D341Med (cell line): ENCODE data around the gene NRARP.

Experiments used
- DNase-seq: peaks from one replicate; pipeline ENCODE4 v3.0.0; 2012; ENCODE audit warnings: low spot score

The NRARP gene

DNA sequence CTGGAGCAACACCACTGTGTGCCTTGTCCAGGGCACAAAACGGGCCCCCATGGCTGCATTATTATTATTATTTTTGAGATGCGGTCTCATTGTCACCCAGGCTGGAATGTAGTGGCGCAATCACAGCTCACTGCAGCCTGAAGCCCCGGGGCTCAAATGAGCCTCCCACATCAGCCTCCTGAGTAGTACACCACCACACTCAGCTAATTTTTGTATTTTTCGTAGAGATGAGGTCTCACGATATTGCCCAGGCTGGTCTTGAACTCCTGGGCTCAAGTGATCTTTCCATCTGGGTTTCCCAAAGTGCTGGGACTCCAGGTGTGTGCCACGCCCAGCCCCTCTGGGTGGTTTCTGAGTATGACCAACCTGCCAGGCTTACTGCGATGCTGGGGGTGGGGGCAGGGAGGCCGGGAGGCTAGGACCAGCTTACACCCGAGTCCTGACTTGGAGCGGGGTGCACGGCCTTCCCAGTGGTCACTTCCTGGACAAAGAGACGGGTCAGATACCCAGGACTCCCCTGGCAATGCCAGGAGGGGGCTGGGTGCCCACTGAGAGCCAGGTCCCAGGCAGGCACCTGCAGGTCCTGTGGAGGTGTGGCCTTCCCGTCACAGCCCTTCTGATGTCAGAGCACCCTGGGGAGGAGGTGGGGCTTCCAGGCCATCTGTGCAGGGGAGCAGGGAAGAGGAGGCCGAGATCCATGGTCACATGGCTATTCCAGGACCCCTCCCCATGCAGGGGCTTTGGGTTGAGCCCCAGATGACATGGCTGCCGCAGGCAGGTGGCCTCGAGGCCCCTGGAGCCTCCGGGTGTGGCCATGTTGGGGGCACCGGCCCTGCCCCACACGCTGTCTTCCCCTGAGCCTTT, 8.3 kb upstream of the NRARP start:
- DNase-seq, result peak; percentile 58

DNA sequence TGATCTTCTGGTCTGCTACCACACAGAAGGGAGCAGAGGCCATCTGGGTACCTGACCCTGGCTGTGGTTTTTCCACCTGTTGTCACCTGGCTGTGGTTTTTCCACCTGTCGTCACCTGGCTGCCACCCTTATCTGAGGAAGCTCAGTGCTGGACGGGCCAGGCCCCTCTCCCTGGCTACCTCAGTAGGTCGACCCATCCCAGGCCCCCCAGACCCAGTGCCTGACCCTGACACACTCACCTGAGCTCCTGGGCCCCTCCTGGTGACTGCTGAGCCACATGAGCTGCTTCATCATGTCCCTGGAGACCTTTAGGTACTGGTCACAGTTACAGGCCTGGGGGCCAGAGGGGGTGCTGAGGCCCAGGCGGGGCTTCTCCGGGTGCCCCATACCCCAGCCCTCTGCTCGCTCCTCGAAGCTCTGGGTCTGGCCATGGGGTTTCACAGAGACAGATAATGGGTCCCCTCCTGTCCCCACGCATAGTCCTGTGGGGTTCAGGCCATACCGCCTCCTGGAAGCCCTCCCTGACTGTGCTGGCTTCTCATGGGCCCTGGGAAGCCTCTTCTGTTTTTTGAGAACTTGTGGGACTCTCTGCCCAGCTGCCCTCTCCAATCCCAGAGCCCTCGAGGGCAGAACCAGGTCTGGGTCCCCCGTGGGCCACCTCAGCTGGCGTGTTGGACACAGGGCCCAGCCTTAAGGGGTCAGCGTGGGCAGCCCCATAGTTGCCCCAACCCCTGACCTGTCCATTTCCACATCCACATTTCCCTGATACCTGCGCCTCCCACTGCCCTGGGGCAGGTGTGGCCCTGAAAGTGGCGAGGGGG, 7.5 kb upstream of the NRARP start:
- DNase-seq, result no peak

DNA sequence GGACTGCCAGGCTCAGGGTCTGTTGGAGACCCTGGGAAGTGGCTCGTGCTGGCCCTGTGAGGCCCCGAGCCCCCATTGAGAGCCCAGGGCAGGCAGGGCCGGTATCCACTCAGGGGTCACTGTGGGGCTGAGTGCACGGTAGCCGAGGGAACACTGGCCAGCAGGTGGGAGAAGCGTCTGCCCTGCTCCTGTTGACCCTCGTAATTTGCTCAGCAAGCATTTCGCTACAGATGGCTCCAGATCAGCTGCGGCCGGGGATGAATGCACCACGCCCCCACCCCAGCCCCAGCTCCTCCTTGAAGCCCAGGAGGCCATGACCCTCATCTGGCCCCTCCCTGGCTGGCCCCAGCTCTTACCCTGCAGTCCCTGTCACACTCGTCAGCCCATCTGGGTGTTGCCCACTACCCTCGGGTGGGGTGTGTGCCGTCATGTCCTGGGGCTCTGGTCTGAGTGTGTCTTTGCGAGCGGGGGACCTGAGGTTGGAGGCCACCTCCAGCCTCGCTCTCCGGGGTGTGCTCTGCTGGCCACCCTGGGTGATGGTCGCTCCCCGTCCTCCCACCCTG, 6.1 kb upstream of the NRARP start:
- DNase-seq, result peak; percentile 31

DNA sequence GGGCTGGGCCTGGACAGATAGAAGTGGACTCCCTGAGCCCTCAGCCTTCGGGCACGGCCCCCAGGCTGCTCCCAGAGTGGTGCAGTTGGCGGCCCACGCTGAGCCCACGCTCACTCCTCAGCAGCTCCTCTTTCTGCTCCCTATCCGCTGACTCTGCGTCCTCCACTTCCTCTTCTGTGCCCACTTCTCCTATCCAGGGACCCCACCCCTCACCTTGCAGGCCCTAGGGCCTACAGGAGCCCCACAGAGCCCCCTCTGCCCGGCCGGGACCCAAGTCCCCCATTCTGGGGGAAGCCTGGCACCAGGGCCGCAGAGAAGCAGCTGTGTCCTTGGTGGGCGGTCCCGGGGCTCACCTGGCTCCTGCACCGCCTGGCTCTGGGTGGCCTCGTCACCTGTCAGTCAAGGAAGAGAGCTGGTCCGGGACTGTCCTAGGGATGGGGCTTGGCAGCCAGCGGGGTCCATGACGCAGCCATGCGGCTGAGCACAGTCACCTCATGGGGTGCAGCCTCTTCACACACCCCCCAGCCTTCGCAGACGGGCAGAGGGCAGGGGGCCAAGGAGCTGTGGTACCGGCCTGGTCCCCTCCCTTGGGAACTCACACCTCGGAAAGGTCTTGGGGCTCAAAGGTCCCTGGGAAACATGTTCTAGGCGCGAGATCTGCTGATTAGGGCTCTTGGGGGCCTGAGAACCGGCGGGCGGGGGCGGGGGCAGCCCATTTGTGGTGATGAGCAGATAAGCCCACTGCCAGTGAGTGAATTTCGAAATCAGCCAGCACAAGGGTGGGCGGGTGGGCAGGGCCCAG, 5.4 kb upstream of the NRARP start:
- DNase-seq, result peak; percentile 30

DNA sequence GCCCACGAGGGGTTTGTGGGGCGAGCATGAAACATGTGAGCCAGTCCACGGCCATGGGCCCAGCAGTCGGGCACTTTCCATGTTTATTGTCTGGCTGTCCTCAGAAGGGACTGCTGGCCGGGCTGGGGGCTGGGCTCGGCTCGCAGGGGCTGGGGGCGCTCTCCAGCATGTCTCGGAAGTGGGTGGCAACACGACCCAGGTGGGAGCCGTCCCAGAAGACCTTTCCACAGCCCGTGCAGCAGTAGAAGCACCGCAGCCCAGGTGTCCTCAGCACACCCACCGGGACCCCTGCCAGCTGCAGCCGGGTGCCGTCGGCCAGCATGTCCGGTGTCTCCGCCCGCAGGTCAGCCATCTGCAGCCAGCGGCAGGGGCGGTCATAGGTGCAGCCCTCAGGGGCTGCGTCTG, 4.8 kb upstream of the NRARP start:
- DNase-seq, result no peak

DNA sequence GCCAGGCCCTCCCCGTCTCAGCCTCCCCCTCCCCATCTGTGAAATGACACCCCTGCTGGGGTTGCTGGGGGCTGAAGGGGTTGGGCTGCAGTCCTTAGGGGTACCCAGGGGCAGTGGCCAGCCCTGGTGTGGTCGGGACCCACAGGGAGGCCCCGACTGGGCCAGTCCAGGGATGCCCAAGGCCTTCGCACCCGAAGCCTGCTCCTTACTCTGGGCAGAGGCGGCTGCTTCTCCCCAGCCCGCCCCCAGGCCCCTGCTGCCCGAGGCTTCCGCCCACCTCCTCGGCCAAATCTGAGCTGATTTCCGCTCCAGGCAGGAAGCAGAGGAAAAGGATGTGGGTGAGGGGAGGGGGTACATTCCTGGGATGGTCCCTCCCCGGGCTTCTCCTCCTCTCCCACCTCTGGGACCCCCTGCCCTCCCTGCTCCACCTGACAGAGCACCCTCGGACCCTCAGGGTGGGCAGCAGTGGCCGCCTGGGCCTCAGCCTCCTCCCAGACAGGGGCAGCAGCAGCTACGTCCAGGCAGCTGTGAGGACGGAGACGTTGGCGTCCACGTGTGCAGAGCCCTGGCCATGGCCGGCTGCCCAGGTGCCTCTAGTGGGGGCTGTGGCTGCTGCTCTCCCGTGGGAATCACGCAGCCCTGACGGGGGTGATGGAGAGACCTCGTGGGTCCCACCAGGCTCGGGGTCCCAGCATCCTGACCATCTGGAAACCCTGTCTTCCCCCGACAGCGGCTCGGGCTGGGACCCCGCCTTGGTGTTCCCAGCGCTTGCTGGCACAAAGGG, 4.2 kb upstream of the NRARP start:
- DNase-seq, result peak; percentile 19

DNA sequence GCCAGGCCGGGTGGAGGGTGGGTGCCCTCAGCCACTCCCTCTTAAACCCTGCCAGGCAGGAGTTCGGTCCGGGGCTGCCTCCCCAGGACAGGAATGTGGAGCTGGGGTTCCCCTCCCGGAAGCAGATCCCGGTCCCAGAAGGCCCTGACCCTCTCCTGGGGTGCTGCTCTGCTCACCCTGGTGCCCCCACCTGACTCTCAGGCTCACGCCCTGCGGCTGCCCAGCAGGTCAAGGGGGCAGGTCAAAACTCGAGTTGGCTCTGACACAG, 3.7 kb upstream of the NRARP start:
- no peak for DNase-seq

DNA sequence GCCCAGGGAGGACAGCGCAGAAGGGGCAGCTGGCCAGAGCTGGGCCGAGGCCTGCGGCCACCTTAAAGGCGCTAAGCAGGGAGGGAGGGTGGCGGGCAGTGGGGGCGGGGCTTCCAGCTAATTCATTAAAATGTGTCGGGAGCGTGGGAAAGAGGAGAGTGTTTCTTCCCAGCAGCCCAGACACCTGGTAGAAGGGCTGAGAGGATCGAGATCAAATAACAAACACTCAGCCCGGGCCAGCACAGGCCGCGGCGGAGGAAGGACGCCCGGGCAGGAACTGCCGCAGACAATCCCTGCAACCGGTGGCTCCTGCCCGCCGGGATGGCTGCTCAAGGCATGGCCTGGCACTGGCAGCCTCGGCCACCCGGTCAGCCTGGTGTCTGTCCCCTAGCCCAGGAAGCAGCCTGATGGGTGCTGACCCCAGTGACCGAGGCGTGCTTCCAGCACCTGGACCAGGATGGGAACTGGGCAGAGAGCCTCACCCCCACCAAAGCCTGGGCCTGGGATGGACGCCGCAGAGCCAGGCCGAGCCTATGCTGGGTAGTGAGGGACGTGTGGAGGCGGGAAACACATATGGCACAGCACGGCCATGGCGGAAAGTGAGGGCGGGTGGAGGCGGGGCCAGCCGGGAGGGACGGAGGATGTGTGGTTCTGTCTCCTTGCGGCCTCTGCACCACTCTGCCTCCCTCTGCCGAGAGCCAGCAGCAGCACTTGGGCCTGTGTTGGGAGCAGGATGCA, 3.2 kb upstream of the NRARP start:
- DNase-seq, result no peak

DNA sequence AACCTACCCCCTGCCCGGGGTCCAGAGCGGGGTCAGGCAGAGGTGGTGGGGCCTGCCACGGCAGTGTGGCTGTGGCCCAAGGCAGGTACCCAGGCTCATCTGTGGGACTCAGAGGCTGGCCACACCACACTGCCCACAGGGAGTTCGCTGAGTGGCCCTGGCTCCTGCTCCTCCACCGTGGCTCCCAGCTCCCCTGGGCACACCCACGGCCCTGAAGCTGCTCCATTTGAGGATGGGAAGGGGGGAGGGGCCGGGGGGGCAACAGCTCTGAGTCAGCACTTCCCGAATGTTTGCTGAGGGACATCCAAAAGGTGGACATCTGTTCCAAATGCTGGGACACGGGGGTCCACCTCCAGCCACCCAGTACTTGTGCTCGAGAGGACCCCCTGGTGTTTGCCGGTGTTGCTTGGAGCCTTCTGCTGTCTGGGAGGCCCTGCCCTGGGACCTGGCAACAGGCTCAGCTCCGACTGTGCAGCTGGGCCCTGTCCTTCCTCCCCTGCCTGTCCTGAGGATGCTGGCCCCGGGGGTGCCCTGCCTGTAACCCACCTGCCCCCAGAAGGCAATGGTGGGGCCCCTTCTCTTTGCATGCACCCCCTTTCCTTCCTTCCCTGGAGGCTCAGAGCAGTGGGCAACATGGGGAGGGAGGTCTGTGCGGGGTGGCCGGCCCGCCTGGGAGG, 2.5 kb upstream of the NRARP start:
- no peak for DNase-seq

DNA sequence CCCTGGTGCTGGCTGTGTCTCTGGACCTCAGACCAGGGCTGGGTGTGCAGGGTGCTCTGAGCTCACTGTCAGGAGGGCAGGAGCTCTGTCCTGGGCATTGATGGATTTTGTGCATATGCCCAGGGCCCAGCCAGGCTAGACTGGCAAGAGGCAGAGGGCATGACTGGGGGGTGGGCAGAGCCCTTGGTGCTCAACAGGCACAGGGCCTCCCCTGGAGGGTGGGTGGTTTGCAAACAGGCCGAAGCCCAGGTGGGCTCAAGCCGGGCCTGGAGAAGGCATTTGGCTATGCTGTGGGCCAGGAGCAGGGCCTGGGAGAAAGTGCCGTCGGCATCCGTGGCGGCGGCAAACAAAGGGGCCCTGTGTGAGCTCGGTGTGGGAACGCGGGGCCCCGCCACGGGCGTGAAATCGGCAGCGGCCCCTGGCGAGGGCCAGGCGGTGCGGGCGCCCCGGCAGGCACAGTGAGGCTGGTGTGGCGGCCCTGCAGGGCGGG, 1.9 kb upstream of the NRARP start:
- DNase-seq, result no peak

DNA sequence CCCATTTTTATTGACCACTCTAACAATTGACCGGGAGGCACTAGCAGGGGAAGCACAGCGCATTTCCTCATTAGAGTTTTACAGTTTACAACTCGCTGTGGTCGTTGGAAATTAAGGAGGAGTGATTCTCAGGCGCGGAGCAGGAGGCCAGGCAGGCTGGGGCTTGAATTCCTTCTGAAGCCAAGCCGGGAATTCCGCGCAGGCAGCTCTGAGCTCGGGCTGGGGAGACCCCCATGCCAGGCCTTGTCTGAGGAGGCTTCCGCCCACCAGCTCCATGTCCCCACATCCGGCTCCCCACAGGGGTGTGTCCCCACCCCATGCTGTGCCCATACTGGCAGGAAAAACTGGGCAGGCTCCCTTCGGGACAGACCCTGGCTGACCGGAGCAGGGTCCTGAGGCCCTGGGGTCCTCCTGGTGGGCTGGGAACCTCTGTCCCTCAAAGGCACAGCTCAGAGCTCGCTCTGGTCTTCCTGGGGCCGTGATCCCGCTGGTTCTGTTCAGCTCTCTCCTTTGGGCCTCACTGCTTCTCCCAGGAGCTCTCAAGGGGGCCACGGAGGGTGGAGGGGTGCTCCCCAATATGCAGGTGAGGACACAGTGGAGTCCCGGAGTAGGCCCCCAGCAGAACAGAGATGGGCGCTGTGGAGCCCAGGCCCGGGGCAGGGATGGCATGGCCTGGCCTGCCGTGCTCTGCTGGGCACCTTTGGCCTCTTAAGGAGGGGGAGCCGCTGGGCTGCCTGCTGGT, 1.3 kb upstream of the NRARP start:
- DNase-seq, result no peak

DNA sequence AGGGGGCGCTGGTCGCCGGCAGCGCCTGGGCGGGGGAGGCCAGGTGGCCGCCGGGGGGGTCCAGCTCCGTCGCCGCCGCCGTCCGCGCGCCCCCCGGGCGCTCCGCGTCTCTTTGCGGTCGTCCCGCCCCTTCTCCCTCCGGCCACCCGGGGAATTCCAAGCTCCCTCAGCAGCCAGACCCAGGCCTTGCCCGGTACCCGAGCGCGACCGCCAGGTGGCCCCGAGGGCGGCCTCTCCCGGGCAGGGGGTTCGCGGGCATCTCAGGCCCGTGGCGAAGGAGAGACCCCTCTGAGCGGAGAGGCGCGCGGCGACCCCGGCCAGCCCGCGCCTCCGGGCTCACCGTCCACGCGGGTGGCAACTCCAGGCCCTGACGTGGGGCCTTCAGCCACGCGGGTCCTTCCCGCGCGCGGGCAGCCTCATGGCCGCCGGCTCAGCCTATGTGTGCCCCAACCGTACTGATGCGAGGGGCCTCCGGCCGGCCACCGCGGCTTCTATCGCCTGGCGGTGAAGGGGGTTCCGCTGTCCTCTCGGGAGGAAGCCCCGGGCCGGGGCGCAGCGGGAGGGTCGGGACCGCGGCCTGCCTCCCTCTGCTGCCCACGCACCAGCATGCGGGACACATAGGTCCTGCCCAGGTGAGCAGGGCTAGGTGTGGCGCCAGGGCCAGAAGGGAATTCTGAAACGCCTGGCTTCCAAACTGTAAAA, 529 bp upstream of the NRARP start:
- no peak for DNase-seq

DNA sequence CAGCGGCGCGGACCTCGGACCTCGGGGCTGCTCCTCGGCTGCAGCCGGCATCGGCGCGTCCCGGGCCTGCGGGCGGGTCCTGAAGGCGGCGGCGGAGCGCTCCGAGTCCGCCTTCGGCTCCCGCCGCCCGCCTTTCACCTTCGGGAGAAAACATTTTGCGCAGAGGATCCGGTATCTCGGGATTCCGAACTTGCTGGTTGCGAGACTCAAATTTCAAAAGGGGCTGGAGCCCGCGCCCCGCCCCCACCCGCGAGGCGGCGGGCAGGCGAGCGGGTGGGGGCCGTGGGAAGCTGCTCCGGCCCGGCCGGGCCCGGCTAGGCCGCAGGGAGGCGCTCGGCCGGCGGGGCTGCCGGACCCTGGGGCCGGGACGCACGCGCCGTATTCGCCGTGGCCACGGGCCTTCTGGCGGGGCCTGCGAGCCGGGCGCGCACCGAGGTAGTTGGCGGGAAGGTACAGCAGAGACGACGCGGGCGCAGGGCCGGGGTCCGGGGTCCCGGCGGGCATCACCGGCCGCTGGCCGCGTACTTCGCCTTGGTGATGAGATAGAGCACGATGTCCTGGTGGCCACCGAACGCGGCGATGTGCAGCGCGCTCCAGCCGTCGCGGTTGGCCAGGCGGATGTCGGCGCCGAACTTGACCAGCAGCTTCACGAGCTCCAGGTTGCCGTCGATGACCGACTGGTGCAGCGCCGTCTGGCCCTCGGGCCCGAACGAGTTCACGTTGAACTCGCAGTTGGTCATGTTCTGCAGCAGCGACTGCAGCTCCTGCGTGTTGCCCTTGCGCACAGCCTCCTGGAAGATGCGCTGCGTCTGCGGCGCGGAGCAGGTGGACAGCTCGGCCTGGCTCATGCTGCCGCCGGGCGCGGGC, 757 bp downstream of the NRARP start:
- peak; percentile 76 for DNase-seq

DNA sequence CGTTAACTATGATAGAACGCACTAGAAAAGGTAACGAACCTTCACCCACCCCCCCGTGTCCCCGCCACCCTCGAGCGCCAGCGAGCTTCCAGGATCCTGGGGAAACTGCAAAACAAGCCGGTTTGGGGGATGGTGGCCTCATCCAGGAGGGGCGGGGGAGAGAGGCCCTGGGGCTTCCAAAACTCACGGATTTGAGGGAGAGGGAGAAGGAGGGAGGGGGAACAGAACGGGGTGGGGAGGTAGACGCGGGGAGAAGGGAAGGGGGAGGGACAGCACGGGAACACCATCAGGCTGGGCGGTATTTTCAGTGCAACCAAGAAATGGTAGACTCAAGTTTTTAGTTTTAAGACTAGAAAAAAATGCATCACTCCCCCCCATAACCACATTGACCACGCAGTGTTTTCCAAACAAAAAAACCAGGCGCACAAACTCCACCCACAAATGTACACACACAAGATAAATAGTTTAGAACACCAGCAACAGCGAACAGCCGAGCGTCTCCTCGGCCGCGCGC, 1.4 kb downstream of the NRARP start:
- no peak for DNase-seq

DNA sequence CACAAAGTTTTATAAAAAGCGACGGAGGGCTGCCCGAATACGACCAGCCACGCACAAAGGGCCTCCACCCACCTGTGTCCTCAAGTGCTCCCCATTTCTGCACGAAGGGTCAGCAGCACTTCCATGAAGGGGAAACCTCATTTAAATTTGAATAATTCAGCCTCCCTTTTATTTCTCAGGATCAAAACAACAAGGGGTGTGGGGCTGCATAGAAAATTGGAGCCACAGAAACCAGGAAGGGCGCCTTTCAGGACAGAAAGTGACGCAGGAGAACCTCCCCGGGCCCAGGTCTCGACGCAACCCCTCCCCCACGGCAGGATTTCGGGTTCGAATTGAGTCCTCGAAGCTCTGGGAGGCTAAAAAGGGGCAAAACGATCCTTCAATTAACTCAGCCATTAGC, 2.1 kb downstream of the NRARP start:
- DNase-seq, result no peak

DNA sequence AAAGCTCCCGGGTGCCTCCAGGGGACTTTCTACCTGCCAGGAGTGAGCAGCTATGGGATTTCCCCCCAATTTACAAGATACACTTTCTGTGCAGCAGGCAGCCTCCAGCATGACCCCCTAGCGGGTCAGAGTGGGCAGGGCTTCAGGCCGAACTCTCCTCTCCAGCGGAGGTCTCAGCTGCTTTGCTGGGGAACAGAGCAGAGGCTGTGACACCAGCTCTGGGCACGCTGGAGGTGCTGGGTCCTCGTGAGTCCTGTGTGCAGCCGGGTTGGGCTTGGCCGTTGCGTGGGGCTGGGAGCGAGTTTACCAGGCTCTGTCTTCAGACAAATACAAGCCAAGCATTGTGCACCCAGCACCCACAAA, 2.9 kb downstream of the NRARP start:
- DNase-seq, result no peak

DNA sequence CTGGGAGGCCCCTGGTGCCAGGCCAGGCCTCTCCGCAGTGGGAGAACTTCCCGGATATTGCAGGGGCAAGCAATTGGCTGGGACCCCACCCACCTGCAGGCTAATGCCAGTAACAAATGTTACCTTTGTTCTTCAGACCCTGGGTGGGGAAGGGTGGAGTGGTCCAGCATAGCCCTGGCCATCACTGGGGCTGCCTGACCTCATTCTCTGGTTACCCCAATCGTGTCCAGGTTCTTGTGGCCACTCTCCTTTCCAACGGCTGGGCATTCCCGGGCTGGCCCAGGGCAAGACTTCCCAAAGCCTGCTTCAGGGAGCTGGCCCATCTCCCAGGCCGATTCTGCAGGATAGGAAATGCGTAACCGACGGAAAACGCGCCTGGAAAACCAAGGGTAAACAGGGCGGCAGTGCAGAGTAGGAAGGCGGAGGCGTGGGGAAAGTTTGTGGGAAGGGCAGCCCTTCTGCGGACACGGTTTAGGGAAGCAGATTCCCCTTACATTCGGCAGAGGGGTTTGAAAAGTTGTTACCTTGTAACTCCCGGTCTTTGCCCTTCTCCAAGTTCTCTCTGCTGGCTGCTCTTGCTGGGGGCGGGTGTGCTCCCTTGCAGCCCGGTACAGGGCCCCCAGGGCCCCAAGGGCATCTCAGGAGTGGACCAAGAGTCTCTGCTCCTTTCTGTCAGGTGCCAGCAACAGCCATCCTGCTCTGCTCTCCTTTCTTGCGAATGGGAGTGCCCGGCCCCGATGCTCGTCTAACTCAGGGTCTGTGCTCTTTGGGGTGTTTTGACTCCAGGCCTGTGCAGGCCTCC, 3.5 kb downstream of the NRARP start:
- no peak for DNase-seq
